GM23338 (cell line): ENCODE data around the gene MLLT1. TPM values are rescaled to one million over a fixed set of nuclear protein-coding genes. Genes with fewer than 3 reads are reported as not detected.

ENCODE experiments used
- ATAC-seq: fragments of 200-7000 bp; cut with Tn5 transposase; 3 replicates; pipeline ENCODE4 v1.9.1; 2020
- DNase-seq: peaks from one replicate; pipeline ENCODE4 v3.0.0-alpha.2; 2015; ENCODE audit warnings: low spot score
- H2AFZ ChIP-seq: fragments of 200-600 bp; sonication (generic); 2 replicates; pipeline ENCODE4 v1.8.0; 2016; ENCODE audit warnings: antibody characterized with exemption, mild to moderate bottlenecking, moderate library complexity
- H3F3A ChIP-seq: fragments of 200-600 bp; sonication (generic); replicated peaks from 2 replicates; pipeline ENCODE4 v1.8.0; 2017; ENCODE audit warnings: antibody characterized with exemption, mixed run types, low read depth
- H3K27ac ChIP-seq: fragments of 200-600 bp; sonication (generic); 2 replicates; pipeline ENCODE4 v1.6.1; 2016; ENCODE audit warnings: low read depth
- H3K27me3 ChIP-seq: fragments of 200-600 bp; sonication (generic); 2 replicates; pipeline ENCODE4 v1.8.0; 2016; ENCODE audit warnings: mild to moderate bottlenecking, mixed run types, moderate library complexity; ENCODE audit not compliant: insufficient read depth
- H3K36me3 ChIP-seq: fragments of 200-600 bp; sonication (generic); 2 replicates; pipeline ENCODE4 v1.8.0; 2016; ENCODE audit warnings: mild to moderate bottlenecking; ENCODE audit not compliant: insufficient read depth
- H3K4me1 ChIP-seq: fragments of 200-600 bp; sonication (generic); 2 replicates; pipeline ENCODE4 v1.8.0; 2016; ENCODE audit warnings: mild to moderate bottlenecking, moderate library complexity; ENCODE audit not compliant: insufficient read depth
- H3K4me2 ChIP-seq: fragments of 200-600 bp; sonication (generic); 2 replicates; pipeline ENCODE4 v1.7.1; 2017; ENCODE audit warnings: mixed run types
- H3K4me3 ChIP-seq: fragments of 200-600 bp; sonication (generic); 2 replicates; pipeline ENCODE4 v1.6.1; 2016; ENCODE audit warnings: mixed run types
- H3K79me2 ChIP-seq: fragments of 200-600 bp; sonication (generic); replicated peaks from 2 replicates; pipeline ENCODE4 v1.8.0; 2017; ENCODE audit warnings: mild to moderate bottlenecking; ENCODE audit not compliant: insufficient read depth
- H3K9me2 ChIP-seq: fragments of 200-600 bp; sonication (generic); 2 replicates; pipeline ENCODE4 v1.8.0; 2017; ENCODE audit not compliant: insufficient read depth
- H4K20me1 ChIP-seq: fragments of 200-600 bp; sonication (generic); replicated peaks from 2 replicates; pipeline ENCODE4 v1.8.0; 2017; ENCODE audit warnings: mild to moderate bottlenecking; ENCODE audit not compliant: insufficient read depth
- H3K27ac Mint-ChIP-seq: 2 replicates; pipeline ENCODE4 v1.8.0; 2020; ENCODE audit warnings: inconsistent platforms, mild to moderate bottlenecking, moderate library complexity, mixed read lengths
- H3K27me3 Mint-ChIP-seq: 3 replicates; pipeline ENCODE4 v1.8.0; 2022; ENCODE audit warnings: low read depth, mild to moderate bottlenecking, moderate library complexity, mixed read lengths, inconsistent platforms; ENCODE audit not compliant: insufficient read depth, poor library complexity
- H3K36me3 Mint-ChIP-seq: 3 replicates; pipeline ENCODE4 v1.8.0; 2021; ENCODE audit warnings: low read depth, mild to moderate bottlenecking, inconsistent platforms, moderate library complexity, mixed read lengths
- H3K4me1 Mint-ChIP-seq: 3 replicates; pipeline ENCODE4 v1.8.0; 2020; ENCODE audit warnings: mild to moderate bottlenecking, inconsistent platforms, mixed read lengths
- H3K4me3 Mint-ChIP-seq: 3 replicates; pipeline ENCODE4 v1.8.0; 2021; ENCODE audit warnings: moderate library complexity, mild to moderate bottlenecking, inconsistent platforms, mixed read lengths
- H3K9me3 Mint-ChIP-seq: 3 replicates; pipeline ENCODE4 v1.8.0; 2020; ENCODE audit warnings: moderate library complexity, mild to moderate bottlenecking, inconsistent platforms, mixed read lengths
- CREB1 ChIP-seq: fragments of 250-450 bp; sonication (Bioruptor Pico); IDR thresholded peaks from 2 replicates; pipeline ENCODE4 v1.5.0; 2020; ENCODE audit warnings: low read depth, mild to moderate bottlenecking, moderate library complexity
- ETS1 ChIP-seq: IDR thresholded peaks from 2 replicates; pipeline ENCODE4 v1.6.1; 2016; ENCODE audit warnings: antibody characterized with exemption
- EZH2 ChIP-seq: fragments of 200-600 bp; sonication (generic); IDR thresholded peaks from one replicate; pipeline ENCODE4 v1.8.0; 2017; ENCODE audit warnings: antibody characterized with exemption, mild to moderate bottlenecking, low read depth; ENCODE audit not compliant: unreplicated experiment
- EZH2phosphoT487 ChIP-seq: fragments of 200-600 bp; sonication (generic); IDR thresholded peaks from one replicate; pipeline ENCODE4 v1.8.1; 2018; ENCODE audit warnings: antibody characterized with exemption; ENCODE audit not compliant: unreplicated experiment
- JUNB ChIP-seq: IDR thresholded peaks from one replicate; pipeline ENCODE4 v1.6.1; 2016; ENCODE audit warnings: antibody characterized with exemption; ENCODE audit not compliant: unreplicated experiment
- NANOG ChIP-seq: IDR thresholded peaks from 2 replicates; pipeline ENCODE4 v1.6.1; 2016; ENCODE audit warnings: antibody characterized with exemption, borderline replicate concordance
- POLR2AphosphoS5 ChIP-seq: IDR thresholded peaks from 2 replicates; pipeline ENCODE4 v1.6.1; 2016; ENCODE audit warnings: antibody characterized with exemption, low read depth
- REST ChIP-seq: IDR thresholded peaks from one replicate; pipeline ENCODE4 v1.6.1; 2018; ENCODE audit warnings: antibody characterized with exemption; ENCODE audit not compliant: unreplicated experiment
- STAT1 ChIP-seq: IDR thresholded peaks from one replicate; pipeline ENCODE4 v1.6.1; 2016; ENCODE audit warnings: antibody characterized with exemption; ENCODE audit not compliant: unreplicated experiment
- ZNF114 ChIP-seq: fragments of 250-450 bp; sonication (Bioruptor Pico); IDR thresholded peaks from 2 replicates; pipeline ENCODE4 v1.5.0; 2020; ENCODE audit warnings: mild to moderate bottlenecking, moderate library complexity
- ZNF331 ChIP-seq: fragments of 250-450 bp; sonication (Bioruptor Pico); IDR thresholded peaks from 2 replicates; pipeline ENCODE4 v1.5.0; 2020; ENCODE audit warnings: low read depth, mild to moderate bottlenecking, moderate library complexity
- polyA plus RNA-seq: library from polyadenylated mRNA; unstranded; fragments of >200 nt; fragmentation: Nextera tagmentation; extraction: Ambion mirVana; gene quantifications from 2 replicates; pipeline ENCODE4 v1.2.1, GENCODE V29; 2016
- total RNA-seq: library from RNA; depleted of rRNA; stranded (reverse); fragments of >200 nt; shearing (Covaris generic); gene quantifications from 2 replicates; pipeline ENCODE4 v1.2.3, GENCODE V29; 2014
- TF ChIP-seq, protein P1 (sequence below), 2 experiments: fragments of 200-600 bp in 1 of 2; sonication (generic) in 1 of 2; conservative IDR thresholded peaks; 2 replicates each; pipeline versions ENCODE4 v1.5.1 to v1.6.1; 2016 to 2017; ENCODE audit warnings: antibody characterized with exemption in 2 of 2, low read depth in 2 of 2, mild to moderate bottlenecking in 2 of 2, moderate library complexity in 1 of 2
- TF ChIP-seq, protein P2 (sequence below): fragments of 250-450 bp; sonication (Bioruptor Pico); IDR thresholded peaks from 2 replicates; pipeline ENCODE4 v1.5.0; 2020; ENCODE audit warnings: mild to moderate bottlenecking, moderate library complexity

Gene MLLT1
- total and polyA plus RNA-seq, 2 experiments from 2014 or later, result 17.8 to 23.4 TPM

DNA sequence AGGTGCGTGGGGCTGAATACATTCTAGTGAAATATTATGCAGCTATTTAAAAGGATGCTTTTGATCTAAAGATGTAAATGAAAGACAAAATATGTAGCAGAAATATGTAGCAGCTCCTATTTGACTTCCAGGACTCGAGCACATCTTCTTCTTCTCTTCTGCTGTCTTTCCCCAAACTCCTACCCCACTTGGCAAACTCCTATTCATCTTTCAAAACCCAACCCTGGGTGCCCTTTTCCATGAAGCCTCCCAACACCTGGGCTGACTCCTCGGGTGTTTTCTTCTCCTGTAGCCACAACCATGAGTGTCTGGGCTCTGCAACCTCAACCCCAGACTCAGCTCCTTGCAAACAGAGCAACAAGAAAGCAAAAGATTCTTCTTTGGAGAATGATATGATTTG lies 42.5 kb upstream of the MLLT1 start:
- Histone ChIP-seq H3K9me2 (no peaks in the 10 kb centered on the region), H3K27ac (no peak overlapping the region), H3F3A (no peaks in the 10 kb centered on the region), H4K20me1 (no peaks in the 10 kb centered on the region), H3K4me2 (no peak overlapping the region), H3K27me3 (no peaks in the 10 kb centered on the region), H3K4me1 (no peaks in the 10 kb centered on the region), H3K79me2 (no peaks in the 10 kb centered on the region), H2AFZ (no peak overlapping the region), H3K36me3 (no peaks in the 10 kb centered on the region), H3K4me3 (no peak overlapping the region)
- DNase-seq, result no peak
- Mint-ChIP-seq H3K27ac (no peak overlapping the region), H3K4me1 (no peaks in the 10 kb centered on the region), H3K4me3 (no peak overlapping the region), H3K36me3 (peaks cover 28% of the 10 kb centered on the region), H3K9me3 (peaks cover 89% of the 10 kb centered on the region), H3K27me3 (peaks cover 8% of the 10 kb centered on the region)
- TF ChIP-seq ZNF331 (CRISPR knock-in tag) (no peak), JUNB (no peak), EZH2phosphoT487 (no peak), ZNF114 (CRISPR knock-in tag) (no peak), POLR2AphosphoS5 (no peak), ETS1 (no peak), NANOG (no peak), STAT1 (no peak), EZH2 (no peak), CREB1 (CRISPR knock-in tag) (no peak), REST (no peak)
- TF ChIP-seq, protein P1, sequence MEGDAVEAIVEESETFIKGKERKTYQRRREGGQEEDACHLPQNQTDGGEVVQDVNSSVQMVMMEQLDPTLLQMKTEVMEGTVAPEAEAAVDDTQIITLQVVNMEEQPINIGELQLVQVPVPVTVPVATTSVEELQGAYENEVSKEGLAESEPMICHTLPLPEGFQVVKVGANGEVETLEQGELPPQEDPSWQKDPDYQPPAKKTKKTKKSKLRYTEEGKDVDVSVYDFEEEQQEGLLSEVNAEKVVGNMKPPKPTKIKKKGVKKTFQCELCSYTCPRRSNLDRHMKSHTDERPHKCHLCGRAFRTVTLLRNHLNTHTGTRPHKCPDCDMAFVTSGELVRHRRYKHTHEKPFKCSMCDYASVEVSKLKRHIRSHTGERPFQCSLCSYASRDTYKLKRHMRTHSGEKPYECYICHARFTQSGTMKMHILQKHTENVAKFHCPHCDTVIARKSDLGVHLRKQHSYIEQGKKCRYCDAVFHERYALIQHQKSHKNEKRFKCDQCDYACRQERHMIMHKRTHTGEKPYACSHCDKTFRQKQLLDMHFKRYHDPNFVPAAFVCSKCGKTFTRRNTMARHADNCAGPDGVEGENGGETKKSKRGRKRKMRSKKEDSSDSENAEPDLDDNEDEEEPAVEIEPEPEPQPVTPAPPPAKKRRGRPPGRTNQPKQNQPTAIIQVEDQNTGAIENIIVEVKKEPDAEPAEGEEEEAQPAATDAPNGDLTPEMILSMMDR (conservative IDR thresholded peaks at IDR 0.05; ENCODE audit: low read depth in 2 of 2), result no peak
- TF ChIP-seq, protein P2, sequence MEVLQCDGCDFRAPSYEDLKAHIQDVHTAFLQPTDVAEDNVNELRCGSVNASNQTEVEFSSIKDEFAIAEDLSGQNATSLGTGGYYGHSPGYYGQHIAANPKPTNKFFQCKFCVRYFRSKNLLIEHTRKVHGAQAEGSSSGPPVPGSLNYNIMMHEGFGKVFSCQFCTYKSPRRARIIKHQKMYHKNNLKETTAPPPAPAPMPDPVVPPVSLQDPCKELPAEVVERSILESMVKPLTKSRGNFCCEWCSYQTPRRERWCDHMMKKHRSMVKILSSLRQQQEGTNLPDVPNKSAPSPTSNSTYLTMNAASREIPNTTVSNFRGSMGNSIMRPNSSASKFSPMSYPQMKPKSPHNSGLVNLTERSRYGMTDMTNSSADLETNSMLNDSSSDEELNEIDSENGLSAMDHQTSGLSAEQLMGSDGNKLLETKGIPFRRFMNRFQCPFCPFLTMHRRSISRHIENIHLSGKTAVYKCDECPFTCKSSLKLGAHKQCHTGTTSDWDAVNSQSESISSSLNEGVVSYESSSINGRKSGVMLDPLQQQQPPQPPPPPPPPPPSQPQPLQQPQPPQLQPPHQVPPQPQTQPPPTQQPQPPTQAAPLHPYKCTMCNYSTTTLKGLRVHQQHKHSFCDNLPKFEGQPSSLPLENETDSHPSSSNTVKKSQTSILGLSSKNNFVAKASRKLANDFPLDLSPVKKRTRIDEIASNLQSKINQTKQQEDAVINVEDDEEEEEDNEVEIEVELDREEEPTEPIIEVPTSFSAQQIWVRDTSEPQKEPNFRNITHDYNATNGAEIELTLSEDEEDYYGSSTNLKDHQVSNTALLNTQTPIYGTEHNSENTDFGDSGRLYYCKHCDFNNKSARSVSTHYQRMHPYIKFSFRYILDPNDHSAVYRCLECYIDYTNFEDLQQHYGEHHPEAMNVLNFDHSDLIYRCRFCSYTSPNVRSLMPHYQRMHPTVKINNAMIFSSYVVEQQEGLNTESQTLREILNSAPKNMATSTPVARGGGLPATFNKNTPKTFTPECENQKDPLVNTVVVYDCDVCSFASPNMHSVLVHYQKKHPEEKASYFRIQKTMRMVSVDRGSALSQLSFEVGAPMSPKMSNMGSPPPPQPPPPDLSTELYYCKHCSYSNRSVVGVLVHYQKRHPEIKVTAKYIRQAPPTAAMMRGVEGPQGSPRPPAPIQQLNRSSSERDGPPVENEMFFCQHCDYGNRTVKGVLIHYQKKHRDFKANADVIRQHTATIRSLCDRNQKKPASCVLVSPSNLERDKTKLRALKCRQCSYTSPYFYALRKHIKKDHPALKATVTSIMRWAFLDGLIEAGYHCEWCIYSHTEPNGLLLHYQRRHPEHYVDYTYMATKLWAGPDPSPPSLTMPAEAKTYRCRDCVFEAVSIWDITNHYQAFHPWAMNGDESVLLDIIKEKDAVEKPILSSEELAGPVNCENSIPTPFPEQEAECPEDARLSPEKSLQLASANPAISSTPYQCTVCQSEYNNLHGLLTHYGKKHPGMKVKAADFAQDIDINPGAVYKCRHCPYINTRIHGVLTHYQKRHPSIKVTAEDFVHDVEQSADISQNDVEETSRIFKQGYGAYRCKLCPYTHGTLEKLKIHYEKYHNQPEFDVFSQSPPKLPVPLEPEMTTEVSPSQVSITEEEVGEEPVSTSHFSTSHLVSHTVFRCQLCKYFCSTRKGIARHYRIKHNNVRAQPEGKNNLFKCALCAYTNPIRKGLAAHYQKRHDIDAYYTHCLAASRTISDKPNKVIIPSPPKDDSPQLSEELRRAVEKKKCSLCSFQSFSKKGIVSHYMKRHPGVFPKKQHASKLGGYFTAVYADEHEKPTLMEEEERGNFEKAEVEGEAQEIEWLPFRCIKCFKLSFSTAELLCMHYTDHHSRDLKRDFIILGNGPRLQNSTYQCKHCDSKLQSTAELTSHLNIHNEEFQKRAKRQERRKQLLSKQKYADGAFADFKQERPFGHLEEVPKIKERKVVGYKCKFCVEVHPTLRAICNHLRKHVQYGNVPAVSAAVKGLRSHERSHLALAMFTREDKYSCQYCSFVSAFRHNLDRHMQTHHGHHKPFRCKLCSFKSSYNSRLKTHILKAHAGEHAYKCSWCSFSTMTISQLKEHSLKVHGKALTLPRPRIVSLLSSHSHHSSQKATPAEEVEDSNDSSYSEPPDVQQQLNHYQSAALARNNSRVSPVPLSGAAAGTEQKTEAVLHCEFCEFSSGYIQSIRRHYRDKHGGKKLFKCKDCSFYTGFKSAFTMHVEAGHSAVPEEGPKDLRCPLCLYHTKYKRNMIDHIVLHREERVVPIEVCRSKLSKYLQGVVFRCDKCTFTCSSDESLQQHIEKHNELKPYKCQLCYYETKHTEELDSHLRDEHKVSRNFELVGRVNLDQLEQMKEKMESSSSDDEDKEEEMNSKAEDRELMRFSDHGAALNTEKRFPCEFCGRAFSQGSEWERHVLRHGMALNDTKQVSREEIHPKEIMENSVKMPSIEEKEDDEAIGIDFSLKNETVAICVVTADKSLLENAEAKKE, result no peak
- no peak for ATAC-seq
